HEK293 (cell line): Measurements from ENCODE around the gene DNAJC5.

Experiments
- CTCF ChIA-PET: fragments of 350-600 bp; formaldehyde crosslinking; extraction: SDS; loops from one replicate; lab custom pipeline; 2021; ENCODE audit warnings: antibody characterized with exemption; lab: Yijun Ruan, JAX
- POLR2A ChIA-PET: fragments of 300-600 bp; formaldehyde crosslinking; extraction: SDS; loops from one replicate; lab custom pipeline; 2020; ENCODE audit warnings: antibody characterized with exemption, inconsistent platforms; lab: Yijun Ruan, JAX
- H3K27ac ChIP-seq: fragments of 200-500 bp; sonication (Bioruptor generic); 2 replicates; pipeline ENCODE4 v1.5.1; 2014; ENCODE audit warnings: low read depth, low read length, control low read depth, inconsistent platforms; ENCODE audit errors: extremely low read depth
- H3K36me3 ChIP-seq, 2 experiments: fragments of 200-500 bp in 1 of 2; sonication (Bioruptor generic) in 1 of 2; 1 replicate in 1 of 2; 2 replicates in 1 of 2; pipeline ENCODE4 v1.5.1; 2014 to 2017; ENCODE audit warnings: inconsistent platforms in 2 of 2, low read length in 2 of 2; ENCODE audit not compliant: control insufficient read depth in 2 of 2, insufficient read depth in 1 of 2
- H3K4me1 ChIP-seq: fragments of 200-500 bp; sonication (Bioruptor generic); 2 replicates; pipeline ENCODE4 v1.5.1; 2014; ENCODE audit warnings: mild to moderate bottlenecking, low read length, inconsistent platforms; ENCODE audit not compliant: control insufficient read depth, insufficient read depth
- H3K4me3 ChIP-seq: 2 replicates; pipeline ENCODE4 v1.5.1; 2011; ENCODE audit warnings: low read depth, mild to moderate bottlenecking, control low read depth, low read length, moderate library complexity
- H3K9me3 ChIP-seq: fragments of 200-500 bp; sonication (Bioruptor generic); 2 replicates; pipeline ENCODE4 v1.5.1; 2014; ENCODE audit warnings: low read depth, low read length, inconsistent platforms; ENCODE audit not compliant: control insufficient read depth, insufficient read depth
- OVOL3 ChIP-seq: fragments of 450-650 bp; formaldehyde crosslinking; IDR thresholded peaks from 2 replicates; pipeline ENCODE4 v1.5.1; 2016; ENCODE audit warnings: missing biosample characterization, missing genetic modification characterization
- PRDM6 ChIP-seq: fragments of 450-650 bp; formaldehyde crosslinking; IDR thresholded peaks from 2 replicates; pipeline ENCODE4 v1.5.1; 2017; ENCODE audit warnings: missing biosample characterization, missing genetic modification characterization
- REST ChIP-seq: fragments of 450-650 bp; formaldehyde crosslinking; IDR thresholded peaks from 2 replicates; pipeline ENCODE4 v1.5.1; 2016; ENCODE audit warnings: missing biosample characterization, missing genetic modification characterization
- ZBTB7A ChIP-seq: fragments of 450-650 bp; formaldehyde crosslinking; IDR thresholded peaks from 2 replicates; pipeline ENCODE4 v1.5.1; 2016; ENCODE audit warnings: low read depth, missing biosample characterization, missing genetic modification characterization
- ZFHX2 ChIP-seq: fragments of 450-650 bp; formaldehyde crosslinking; conservative IDR thresholded peaks from 2 replicates; pipeline ENCODE4 v1.5.1; 2016; ENCODE audit warnings: missing biosample characterization, missing genetic modification characterization
- ZNF202 ChIP-seq: fragments of 450-650 bp; formaldehyde crosslinking; IDR thresholded peaks from 2 replicates; pipeline ENCODE4 v1.5.1; 2016; ENCODE audit warnings: missing biosample characterization, missing genetic modification characterization, borderline replicate concordance
- ZNF404 ChIP-seq: fragments of 450-650 bp; formaldehyde crosslinking; IDR thresholded peaks from 2 replicates; pipeline ENCODE4 v1.5.1; 2017; ENCODE audit warnings: missing biosample characterization, missing genetic modification characterization
- ZNF501 ChIP-seq: fragments of 450-650 bp; formaldehyde crosslinking; IDR thresholded peaks from 2 replicates; pipeline ENCODE4 v1.5.1; 2016; ENCODE audit warnings: missing biosample characterization, missing genetic modification characterization
- ZNF560 ChIP-seq: fragments of 450-650 bp; formaldehyde crosslinking; IDR thresholded peaks from 2 replicates; pipeline ENCODE4 v1.5.1; 2017; ENCODE audit warnings: missing biosample characterization, missing genetic modification characterization, borderline replicate concordance
- ZNF692 ChIP-seq: fragments of 450-650 bp; formaldehyde crosslinking; IDR thresholded peaks from 2 replicates; pipeline ENCODE4 v1.5.1; 2016; ENCODE audit warnings: missing biosample characterization, missing genetic modification characterization
- ZSCAN23 ChIP-seq: fragments of 450-650 bp; formaldehyde crosslinking; IDR thresholded peaks from 2 replicates; pipeline ENCODE4 v1.5.1; 2016; ENCODE audit warnings: missing biosample characterization, missing genetic modification characterization
- TF ChIP-seq, protein P1 (sequence below): fragments of 450-650 bp; formaldehyde crosslinking; IDR thresholded peaks from 2 replicates; pipeline ENCODE4 v1.5.1; 2016; ENCODE audit warnings: missing biosample characterization, missing genetic modification characterization

Gene DNAJC5

DNA sequence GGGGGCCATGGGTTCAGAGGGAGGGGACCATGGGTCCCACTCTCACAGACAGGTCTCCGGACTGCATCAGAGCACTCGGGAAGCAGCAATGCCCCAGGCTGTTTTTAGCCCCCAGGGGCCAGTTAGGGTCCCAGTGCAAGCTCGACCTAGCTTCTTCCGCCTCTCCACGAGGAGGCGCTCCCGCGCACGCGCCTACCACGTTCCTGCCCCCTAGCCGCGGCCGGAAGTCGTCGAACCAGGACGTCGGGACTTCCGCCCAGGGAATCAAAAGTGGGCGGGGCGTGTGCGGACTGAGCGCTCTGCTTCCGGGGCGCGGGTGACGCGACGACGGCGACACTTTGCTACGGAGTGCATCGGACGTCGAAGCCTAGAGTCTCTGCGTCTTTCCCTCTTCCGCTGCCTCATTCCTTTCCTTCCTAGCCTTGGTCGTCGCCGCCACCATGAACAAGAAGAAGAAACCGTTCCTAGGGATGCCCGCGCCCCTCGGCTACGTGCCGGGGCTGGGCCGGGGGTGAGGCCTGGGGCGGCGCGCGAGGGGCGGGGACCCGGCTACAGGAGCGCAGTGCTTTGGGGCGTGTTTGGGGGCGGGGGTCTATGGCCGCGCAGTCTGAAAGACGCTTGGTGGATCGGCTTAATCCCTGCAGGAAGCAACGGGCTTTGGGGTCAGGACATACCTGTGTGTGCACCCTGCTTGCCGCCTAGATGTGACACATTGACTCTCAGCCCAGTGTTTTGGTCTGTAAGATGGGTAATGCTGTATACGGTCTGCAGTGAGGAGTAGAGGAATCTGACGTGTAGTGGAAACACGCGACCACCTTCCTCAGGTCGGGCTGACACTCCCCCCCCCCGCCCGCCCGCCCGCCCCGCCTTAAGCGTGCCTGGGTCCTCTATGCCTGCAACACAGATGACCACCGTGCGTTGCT lies 86.1 kb downstream of the DNAJC5 start, which contains the start of gene PRPF6 (continued):
- peak; percentile 74; the same call in 1 of the 2 replicates for TF ChIP-seq ZBTB7A (tag by site-specific recombination)
- no peak for TF ChIP-seq REST
- no peak for TF ChIP-seq ZNF560
- 0 out of 2 replicates have a peak, but pooled peaks have one; percentile 35 for TF ChIP-seq ZSCAN23
- peak; percentile 73; the same call in 1 of the 2 replicates for TF ChIP-seq ZNF501
- TF ChIP-seq ZFHX2 (tag by site-specific recombination), result 0 out of 2 replicates have a peak, but pooled peaks have one; percentile 12
- TF ChIP-seq OVOL3 (tag by site-specific recombination), result no peak
- peak; percentile 73; the same call in 1 of the 2 replicates for TF ChIP-seq ZNF692
- TF ChIP-seq ZNF404, result no peak
- no peak for TF ChIP-seq ZNF202

GRCh38 chr20:63982937-63983336 lies 88.0 kb downstream of the DNAJC5 start:
- ChIA-PET POLR2A (interaction anchor here (0.6 kb wide), 2 partner anchors 25 to 117 kb away, joined by 3 read pairs; no protein-coding TSS in a partner anchor), CTCF (interaction anchor here (0.7 to 3.8 kb wide), 3 partner anchors 137 to 1007 kb away, joined by 3 to 18 read pairs (median 5); no protein-coding TSS in a partner anchor)
- Histone ChIP-seq H3K4me3 (no peak overlapping the region), H3K4me1 (peaks cover 13% of the 10 kb centered on the region), H3K27ac (no peak overlapping the region), H3K36me3 (peaks cover 32 to 52% of the 10 kb centered on the region in 2 experiments; a peak in 2 of 3 replicates), H3K9me3 (no peaks in the 10 kb centered on the region)
- TF ChIP-seq, protein P1, sequence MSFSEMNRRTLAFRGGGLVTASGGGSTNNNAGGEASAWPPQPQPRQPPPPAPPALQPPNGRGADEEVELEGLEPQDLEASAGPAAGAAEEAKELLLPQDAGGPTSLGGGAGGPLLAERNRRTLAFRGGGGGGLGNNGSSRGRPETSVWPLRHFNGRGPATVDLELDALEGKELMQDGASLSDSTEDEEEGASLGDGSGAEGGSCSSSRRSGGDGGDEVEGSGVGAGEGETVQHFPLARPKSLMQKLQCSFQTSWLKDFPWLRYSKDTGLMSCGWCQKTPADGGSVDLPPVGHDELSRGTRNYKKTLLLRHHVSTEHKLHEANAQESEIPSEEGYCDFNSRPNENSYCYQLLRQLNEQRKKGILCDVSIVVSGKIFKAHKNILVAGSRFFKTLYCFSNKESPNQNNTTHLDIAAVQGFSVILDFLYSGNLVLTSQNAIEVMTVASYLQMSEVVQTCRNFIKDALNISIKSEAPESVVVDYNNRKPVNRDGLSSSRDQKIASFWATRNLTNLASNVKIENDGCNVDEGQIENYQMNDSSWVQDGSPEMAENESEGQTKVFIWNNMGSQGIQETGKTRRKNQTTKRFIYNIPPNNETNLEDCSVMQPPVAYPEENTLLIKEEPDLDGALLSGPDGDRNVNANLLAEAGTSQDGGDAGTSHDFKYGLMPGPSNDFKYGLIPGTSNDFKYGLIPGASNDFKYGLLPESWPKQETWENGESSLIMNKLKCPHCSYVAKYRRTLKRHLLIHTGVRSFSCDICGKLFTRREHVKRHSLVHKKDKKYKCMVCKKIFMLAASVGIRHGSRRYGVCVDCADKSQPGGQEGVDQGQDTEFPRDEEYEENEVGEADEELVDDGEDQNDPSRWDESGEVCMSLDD (tag by site-specific recombination), result no peak
- TF ChIP-seq PRDM6 (tag by site-specific recombination) (no peak), ZNF692 (no peak)
